HG02973 (cell line): ENCODE results near the gene CAB39.
"Not testable (repeated sequence)": the region's sequence is repeated elsewhere in the genome, so short reads cannot be mapped to it uniquely, and the experiment has no call there.

Source experiments
- ATAC-seq: cut with Tn5 transposase; IDR thresholded peaks from one replicate; pipeline ENCODE4 v1.9.1; 2021; ENCODE audit warnings: moderate library complexity; ENCODE audit not compliant: unreplicated experiment

CAB39 gene

DNA sequence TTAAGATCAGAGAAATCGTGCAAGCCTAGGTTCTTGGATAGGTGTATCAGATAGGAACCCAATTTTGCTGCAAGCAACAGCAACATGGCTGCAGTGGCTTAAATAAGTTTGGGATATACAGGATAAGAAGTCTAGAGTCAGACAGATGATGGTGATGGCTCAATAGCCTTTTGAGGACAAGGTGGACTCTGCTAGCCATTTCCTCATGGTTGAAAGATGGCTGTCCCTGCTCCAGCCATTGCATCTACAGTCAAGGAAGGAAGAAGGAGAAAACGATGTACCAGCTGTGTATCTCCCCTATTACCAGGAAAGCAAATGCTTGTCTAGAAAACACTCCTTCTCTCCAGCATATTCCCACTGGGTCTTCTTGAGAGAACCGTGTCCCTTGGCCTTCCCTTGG is 30.1 kb upstream of the CAB39 start:
- no peak for ATAC-seq

DNA sequence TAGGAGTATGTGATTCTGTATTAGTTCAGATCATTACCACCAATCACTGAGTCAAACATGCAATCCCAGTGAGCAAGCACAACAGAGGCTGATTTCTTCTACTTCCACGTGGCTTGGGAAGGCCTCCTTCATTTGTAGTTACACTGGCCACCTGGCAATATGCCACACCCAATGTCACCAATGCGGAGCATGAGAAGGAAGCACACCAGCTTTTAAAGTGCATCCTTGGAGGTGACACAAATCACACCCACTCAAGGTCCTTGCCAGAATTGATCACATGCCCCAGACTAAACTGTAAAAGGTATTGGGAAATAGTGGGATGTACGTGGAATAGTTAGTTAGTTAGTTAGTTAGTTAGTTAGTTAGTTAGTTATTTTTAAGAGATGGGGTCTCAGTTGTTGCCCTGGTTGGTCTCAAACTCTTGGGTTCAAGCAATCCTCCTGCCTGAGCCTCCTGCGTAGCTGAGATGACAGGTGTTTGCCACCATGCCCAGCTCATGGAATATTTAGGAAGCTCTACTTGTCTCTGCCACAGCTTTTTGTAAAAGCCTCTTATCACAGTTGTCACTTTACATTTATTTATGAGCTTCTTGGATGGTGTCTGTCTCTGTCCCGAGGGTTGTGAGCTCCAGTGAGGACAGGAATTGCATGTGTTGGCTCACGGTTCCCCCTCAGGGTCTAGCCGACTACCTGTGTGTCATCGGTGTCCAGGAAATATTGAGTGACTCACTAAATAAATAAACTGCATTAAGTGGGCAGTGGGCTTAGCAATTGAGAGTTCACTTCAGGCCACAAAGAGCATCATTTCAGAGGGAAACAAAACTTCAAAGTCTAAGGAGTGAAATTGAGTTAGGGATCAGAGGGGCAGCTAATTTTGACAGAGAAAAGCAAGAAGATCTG is 28.1 kb upstream of the CAB39 start:
- no peak for ATAC-seq

DNA sequence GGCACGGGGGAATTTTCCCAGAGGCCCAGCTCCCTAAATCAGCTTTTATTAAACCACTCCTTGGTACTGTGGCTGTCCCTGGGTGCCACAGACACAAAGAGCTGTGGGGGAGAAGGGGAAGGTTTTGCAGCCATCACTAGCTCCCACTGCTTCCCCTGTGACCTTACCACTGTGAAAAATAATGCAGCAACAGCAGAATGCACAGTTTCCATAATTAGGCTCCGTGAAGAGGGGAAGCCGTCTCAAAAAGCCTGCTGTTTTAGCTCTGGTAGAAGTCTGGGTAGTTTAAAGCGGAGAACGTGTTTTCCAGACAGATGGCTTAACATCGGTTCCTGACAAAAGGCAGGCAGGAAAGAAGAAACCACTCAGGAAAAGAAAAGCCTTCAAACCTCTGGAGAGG is 27.5 kb upstream of the CAB39 start:
- ATAC-seq: no peak

DNA sequence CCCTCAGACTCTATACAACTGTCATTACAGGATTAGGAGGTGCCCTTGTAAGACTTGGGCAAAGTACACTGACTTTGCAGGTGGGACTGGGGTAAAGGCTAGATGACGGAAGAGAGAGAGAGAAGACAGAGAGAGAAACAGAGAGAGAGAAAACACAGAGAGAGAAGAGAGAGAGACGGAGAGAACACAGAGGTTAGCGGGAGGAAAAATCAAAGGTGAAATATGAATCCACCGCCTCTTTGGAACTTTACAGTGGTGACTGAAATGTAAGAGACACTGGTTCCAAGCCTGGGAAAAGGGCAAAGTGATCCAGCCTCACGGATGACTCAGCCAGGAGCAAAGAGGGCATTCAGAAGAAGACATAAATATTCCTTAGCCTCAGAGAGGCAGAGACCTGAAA is 25.1 kb upstream of the CAB39 start:
- ATAC-seq: no peak

DNA sequence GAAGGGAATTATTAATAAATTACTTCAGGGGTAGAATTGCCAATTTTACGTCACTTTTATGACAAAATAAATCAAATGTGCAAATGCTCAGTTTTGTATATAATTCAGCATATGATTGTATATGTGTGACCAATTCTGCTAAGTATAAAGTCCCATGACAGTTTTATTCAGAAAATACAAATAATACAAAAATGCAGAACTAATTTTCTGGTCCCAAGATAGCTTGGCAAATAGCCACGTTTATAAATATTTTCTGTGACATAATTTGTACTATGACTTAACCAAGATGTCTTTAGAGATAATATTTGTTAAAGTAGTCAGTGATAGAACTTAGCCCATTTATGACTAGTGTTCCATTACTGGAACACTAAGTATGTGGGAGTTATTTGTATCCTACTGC is 24.2 kb upstream of the CAB39 start:
- ATAC-seq: no peak

DNA sequence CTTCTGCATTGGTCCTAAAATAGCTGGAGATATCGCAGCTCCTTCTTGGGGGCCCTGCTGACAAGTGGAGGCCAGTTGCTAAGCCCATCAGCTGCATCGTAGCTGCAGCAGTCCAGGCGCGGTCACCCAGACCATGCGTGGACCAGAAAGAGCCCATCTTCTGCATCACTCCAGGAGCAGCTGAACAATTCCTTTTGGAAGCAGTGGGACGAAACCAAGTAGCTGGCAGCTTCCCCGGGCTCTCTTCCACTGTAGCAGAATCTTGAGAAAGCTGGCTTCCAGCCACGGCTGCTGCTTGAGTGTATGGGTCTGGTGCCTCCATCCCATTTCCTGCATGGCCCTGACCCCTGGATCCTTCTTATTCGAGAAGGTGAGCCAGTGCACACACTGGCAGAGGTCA is 22.2 kb upstream of the CAB39 start:
- no peak for ATAC-seq

DNA sequence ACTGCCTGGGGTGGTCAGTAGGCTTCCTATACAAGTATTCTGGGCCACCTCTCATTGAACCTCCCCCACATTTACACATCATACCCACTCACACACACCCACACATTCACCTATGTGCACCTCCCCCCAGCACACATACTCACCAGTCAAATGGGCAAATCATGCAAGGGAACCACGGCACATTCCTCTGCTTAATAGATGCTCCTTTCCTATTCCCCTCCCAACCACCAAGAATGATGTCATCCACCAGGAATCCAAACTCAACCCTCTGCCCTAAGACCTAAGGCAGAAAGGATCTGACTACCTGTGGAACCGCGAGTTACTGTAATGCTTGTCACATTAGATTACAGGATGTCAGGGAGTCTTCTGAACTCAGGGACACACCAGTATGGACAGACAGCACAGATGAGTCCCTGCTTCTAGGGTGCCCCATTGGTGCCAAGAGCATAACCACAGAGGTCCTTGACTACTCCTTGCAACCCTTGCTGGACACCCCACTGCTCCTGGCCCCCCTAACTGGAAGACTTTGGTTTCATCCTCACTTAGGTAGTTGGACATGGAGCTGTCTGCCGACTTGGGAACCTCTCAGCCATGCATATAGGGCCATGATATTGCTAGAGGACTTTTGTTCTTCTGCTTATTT is 21.5 kb upstream of the CAB39 start:
- no peak for ATAC-seq

DNA sequence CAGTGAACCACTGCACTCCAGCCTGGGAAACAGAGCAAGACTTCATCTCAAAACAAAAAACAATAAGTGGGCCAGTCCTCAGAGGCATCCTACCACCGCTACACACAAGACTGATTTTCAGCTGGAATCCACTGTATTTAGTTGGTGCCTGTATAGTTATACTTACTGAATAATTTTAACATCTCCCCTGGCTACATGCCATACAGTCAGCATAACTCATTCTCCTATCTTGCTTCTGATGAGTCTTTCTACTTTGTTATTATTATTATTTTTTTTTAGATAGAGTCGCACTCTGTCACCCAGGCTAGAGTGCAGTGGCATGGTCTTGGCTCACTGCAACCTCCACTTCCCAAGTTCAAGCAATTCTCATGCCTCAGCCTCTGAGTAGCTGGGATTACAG is 19.9 kb upstream of the CAB39 start:
- no peak for ATAC-seq

DNA sequence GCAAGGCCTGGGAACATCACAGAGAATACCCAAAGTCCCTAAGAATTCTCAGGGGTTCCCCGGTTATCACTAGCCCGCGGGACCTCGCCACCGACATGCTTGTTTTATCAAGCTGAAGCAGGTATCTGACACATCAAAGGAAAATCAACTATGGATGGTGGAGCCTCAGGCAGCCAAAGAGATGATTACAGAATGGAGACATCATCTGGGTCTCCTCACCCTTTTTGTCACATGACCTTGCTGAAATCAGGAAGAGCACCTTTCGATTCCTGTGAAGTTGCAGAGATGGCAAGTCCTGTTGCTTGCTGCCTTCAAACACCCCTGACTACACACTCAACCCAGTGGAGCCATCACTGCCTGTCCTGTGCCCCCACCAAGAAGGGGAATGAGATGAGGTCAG is 19.2 kb upstream of the CAB39 start:
- no peak for ATAC-seq

DNA sequence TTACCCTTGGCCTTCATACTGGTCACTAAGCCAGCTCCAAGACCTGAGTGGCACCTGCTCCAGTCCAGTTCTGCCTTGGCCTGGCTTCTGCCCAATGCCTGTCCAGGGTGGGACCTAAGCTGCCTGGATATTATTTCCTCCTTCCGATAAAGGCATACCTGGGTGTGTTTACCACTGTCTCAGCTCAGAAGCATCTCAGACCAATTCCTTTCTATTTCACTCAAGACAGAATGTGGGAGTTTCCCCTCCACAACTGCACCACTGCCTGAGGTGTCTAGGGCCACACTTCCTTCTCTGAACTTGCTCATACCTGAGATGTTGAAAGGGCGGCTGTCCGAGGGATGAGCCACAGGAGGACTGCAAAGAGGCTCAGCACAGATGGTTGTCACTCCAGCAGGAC is 18.4 kb upstream of the CAB39 start:
- no peak for ATAC-seq

DNA sequence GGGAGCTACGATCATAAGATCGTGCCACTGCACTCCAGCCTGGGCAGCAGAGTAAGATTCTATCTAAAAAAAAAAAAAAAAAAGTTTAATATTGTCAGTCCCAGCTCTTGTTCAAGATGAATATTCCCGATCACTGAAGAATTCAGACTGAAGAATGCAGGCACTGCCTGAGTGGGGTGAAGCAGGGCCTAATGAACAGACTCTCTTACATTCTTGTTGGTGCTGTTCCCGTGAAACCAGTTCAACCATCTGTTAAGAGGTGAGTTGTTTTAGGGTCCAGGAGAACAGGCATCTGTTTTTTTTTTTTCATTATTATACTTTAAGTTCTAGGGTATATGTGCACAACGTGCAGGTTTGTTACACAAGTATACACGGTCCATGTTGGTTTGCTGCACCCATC is 17.1 kb upstream of the CAB39 start:
- ATAC-seq: no peak

DNA sequence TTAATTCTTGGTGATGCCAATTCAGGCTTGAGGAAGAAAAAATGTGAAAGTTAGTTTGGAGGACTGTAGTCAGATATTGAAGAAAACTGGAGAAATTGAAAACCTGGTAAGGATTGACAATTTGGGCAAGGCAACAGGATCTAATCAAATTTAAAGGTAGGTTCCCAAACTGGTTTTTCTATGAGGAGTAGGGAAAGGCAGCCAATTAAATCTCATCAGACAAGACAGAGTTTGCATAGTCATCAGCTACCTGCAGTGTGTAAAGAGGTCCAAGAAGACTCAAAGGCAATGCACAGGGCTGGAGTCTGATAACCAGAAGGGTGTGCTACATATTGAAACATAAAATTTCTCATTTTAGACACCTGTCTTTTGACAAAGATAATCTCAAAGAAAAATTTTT is 16.0 kb upstream of the CAB39 start:
- no peak for ATAC-seq

DNA sequence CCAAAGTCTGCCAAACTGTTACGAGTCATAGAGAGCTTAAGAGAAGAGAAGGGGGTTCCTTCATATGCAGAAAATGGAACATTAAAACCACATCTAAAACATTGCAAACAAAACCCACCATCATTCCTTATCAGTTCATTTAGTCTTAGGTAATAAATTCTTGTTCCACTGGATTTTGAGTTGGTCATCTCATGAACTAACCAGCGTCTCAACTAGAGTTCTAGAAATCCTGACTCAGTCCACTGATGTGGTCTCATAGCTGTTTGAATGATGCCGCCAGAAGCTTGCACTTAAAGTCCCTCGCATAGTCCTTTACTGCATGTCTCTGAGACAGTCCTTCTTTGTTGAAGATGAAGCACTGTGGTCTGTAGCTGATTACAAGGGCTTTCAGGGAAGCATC is 15.0 kb upstream of the CAB39 start:
- ATAC-seq: no peak

DNA sequence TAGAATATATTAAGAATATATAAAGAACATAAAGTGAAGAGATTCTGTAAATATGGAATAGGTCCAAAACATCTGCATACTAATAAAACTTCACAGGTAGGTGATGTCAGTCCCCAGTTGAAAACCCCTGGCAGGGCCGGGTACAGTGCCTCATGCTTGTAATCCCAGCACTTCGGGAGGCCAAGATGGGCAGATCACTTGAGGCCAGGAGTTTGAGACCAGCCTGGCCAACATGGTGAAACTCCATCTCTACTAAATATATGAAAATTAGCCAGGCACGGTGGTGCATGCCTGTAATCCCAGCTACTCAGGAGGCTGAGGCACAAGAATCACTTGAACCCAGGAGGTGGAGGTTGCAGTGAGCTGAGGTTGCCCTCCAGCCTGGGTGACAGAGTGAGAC is 13.9 kb upstream of the CAB39 start:
- not testable (repeated sequence) for ATAC-seq

DNA sequence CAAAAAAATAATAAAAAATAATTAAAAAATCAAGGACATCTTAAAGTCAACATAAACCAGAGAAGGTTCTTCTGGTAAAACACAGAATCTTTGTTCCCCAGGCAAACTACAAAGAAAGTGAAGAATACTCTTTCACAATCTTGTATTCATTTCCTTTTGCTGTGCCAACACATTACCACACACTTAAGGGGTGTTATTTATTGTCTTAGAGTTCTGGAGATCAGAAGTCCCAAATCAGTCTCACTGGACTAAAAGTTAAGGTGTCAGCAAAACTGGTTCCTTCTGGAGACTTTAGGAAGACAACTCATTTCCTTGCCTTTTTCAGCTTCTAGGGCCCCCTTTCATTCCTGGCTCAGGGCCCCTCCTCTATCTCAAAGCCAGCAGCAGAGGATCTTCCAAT is 12.2 kb upstream of the CAB39 start:
- no peak for ATAC-seq

DNA sequence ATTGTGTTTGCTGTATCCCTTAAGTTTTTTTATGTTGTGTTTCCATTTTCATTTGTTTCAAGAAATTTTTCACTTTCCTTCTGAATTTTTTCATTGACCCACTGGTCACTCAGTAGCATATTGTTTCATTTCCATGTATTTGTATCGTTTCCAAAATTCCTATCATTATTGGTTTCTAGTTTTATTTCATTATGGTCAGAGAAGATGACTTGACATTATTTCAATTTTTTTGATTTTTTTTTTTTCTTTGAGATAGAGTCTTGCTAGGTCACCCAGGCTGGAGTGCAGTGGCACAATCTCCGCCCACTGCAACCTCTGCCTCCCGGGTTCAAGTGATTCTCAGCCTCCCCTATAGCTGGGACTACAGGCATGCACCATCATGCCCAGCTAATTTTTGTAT is 11.3 kb upstream of the CAB39 start:
- no peak for ATAC-seq

DNA sequence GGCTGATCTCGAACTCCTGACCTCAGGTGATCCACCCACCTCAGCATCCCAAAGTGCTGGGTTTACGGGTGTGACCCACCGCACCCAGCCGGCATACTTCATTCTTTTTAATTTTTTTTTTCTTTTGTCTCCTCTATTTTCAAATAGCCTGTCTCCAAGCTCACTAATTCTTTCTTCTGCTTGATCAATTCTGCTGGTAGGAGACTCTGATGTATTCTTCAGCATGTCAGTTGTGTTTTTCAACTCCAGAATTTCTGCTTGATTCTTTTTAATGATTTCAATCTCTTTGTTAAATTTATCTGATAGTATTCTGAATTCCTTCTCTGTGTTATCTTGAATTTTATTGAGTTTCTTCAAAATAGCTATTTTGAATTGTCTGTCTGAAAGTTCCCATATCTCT is 10.2 kb upstream of the CAB39 start:
- ATAC-seq: not testable (repeated sequence)

DNA sequence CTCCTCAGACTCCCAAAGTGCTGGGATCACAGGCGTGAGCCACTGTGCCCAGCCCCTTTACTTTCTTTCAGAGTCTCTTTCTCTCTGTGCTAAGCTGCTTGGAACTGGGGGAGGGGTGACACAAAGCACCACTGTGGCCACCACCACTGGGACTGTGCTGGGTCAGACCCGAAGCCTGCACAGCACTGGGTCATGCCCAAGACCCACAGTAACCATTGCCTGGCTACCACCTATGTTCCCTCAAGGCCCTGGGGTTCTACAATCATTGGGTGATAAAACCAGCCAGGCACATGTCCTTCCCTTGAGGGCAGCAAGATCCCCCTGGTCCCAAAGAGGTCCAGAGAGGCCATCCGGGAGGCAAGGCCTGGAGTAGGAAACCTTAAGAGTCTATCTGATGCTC is 9.1 kb upstream of the CAB39 start:
- no peak for ATAC-seq

DNA sequence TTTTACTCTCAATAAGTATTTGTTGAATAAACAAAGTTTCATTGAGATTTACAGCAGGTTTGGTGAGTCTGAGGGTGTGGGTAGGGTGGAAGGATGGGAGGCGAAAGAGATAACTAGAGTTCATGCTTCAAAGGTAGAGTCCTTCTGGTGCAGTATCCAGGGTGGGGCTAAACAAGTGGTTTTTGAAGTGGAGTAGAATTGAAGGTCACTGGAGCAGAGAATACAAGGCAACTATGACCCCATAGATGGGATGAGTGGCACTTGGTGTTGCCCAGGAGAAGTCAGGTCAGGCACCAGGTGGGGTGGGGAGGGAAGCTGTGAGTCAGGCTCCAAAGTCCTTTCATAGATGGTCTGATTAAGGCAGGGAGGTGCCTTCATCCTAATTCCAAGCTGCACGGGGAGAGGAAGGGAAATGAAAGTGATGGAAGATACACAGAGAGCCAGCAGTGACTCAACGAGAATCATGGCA is 6.6 kb upstream of the CAB39 start:
- ATAC-seq: no peak

DNA sequence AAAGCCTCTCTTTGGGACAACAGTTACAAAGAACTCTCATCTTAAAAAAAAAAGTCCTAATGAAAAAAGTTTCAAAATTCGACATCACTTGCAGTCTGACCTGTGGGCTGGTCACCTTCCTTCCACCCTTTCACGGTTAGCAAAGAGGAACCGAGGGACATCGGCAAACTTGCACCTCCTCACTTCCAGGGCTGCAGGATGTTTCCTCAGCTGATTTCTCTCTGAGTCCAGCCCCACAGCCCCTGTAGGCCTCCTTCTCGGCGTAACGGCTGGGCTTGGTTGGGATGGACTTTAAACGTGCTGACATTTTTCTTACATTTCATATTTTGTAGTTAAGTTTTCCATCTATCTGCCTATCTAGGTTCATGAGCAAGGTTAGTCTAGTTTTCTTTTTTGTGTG is 5.7 kb upstream of the CAB39 start:
- no peak for ATAC-seq

DNA sequence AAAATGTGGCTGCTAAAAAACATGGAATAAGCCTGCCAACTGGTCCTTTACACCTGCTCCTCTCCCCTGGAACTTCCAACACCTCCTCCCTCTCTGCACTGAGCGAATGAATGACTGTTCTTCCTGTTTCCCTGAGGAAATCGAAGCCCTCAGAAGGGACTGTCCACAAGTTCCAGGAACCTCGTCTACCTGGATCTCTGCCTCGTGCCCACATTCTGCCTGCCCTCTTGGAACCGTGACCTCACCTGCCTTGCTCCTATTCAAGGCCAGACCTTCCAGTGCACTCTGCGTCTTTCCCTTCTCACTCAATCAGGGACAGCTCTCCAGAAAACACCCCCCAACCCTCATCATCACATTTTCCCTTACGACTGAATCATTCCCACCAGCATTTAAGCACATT is 4.4 kb upstream of the CAB39 start:
- ATAC-seq: no peak

DNA sequence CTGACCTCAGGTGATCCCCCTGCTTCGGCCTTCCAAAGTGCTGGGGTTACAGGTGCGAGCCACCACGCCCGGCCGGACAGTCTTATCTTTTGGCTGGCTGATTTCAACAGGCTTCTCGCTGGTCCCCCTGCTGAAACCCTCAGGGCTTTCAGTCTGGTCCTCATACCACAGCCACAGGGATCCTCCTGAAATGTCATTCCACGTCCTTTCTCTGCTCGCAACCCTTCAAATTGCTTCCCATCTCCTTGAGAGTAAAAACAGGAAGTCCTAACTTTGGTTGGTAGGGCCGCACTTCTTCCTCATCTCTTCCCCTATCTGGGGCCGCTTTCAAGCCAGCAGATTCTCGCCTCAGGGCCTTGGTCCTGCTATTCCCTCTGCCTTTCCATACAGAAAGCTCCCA is 1.4 kb upstream of the CAB39 start:
- no peak for ATAC-seq
